A673 (cell line): Measurements from ENCODE around the gene NDST1. TPM values are rescaled to one million over a fixed set of nuclear protein-coding genes. Genes with fewer than 3 reads are reported as not detected.

Source experiments
- BruUV-seq: library from RNA; stranded (reverse); fragments of 400-500 nt; replicated peaks from 2 replicates; lab custom pipeline; 2021; lab: Mats Ljungman, UMichigan
- CTCF ChIA-PET: fragments of 300-600 bp; sonication (Branson Sonifier 250); formaldehyde crosslinking; loops from one replicate; lab custom pipeline; 2022; ENCODE audit warnings: antibody characterized with exemption; lab: Charles Lee
- POLR2A ChIA-PET: fragments of 300-600 bp; sonication (Branson Sonifier 250); formaldehyde crosslinking; loops from one replicate; lab custom pipeline; 2022; ENCODE audit warnings: antibody characterized with exemption; ENCODE audit not compliant: low non-redundant PET; lab: Charles Lee
- DNase-seq: peaks from one replicate; pipeline ENCODE4 v3.0.0-alpha.2; 2015; ENCODE audit warnings: low spot score
- H3K27ac ChIP-seq: fragments of 200-600 bp; sonication (generic); 2 replicates; pipeline ENCODE4 v1.5.1; 2016; ENCODE audit warnings: mixed run types, low read depth, mild to moderate bottlenecking, mixed read lengths, antibody characterized with exemption, low read length; ENCODE audit not compliant: poor library complexity, severe bottlenecking
- H3K27me3 ChIP-seq: fragments of 200-600 bp; sonication (generic); replicated peaks from 2 replicates; pipeline ENCODE4 v1.6.1; 2017; ENCODE audit warnings: mixed run types, low read depth, mild to moderate bottlenecking, mixed read lengths, antibody characterized with exemption, low read length; ENCODE audit not compliant: insufficient read depth, poor library complexity
- H3K36me3 ChIP-seq: fragments of 200-600 bp; sonication (generic); 2 replicates; pipeline ENCODE4 v1.6.1; 2016; ENCODE audit warnings: mixed run types, mild to moderate bottlenecking, mixed read lengths, antibody characterized with exemption, low read length; ENCODE audit not compliant: insufficient read depth, poor library complexity, severe bottlenecking
- H3K4me1 ChIP-seq: fragments of 200-600 bp; sonication (generic); 2 replicates; pipeline ENCODE4 v1.6.1; 2017; ENCODE audit warnings: mixed run types, mild to moderate bottlenecking, mixed read lengths, antibody characterized with exemption, low read length; ENCODE audit not compliant: insufficient read depth, poor library complexity, severe bottlenecking
- H3K4me3 ChIP-seq: fragments of 200-600 bp; sonication (generic); 2 replicates; pipeline ENCODE4 v1.5.1; 2016; ENCODE audit warnings: low read depth, mixed run types, mild to moderate bottlenecking, mixed read lengths, low read length; ENCODE audit not compliant: poor library complexity, severe bottlenecking
- H3K9me3 ChIP-seq: fragments of 200-600 bp; sonication (generic); 2 replicates; pipeline ENCODE4 v1.6.1; 2016; ENCODE audit warnings: mixed run types, low read depth, mild to moderate bottlenecking, mixed read lengths, antibody characterized with exemption, low read length; ENCODE audit not compliant: poor library complexity, severe bottlenecking
- EZH2 ChIP-seq: fragments of 200-600 bp; sonication (generic); IDR thresholded peaks from 2 replicates; pipeline ENCODE4 v1.6.1; 2017; ENCODE audit warnings: borderline replicate concordance, low read depth, mild to moderate bottlenecking, mixed read lengths, antibody characterized with exemption, low read length; ENCODE audit not compliant: poor library complexity, severe bottlenecking
- intact Hi-C: fragments of 100-400 bp; cut with micrococcal nuclease; formaldehyde crosslinking; loops from one replicate; pipeline ENCODE4 v1.10.0; 2022; ENCODE audit not compliant: unreplicated experiment
- total RNA-seq: library from RNA; stranded (reverse); gene quantifications from 2 replicates; pipeline ENCODE4 v1.2.3, GENCODE V29; 2021
- TF ChIP-seq, protein P1 (sequence below): fragments of 300-800, 200-600 bp; sonication (generic); conservative IDR thresholded peaks from 2 replicates; pipeline ENCODE4 v1.5.1; 2017; ENCODE audit warnings: low read depth, mild to moderate bottlenecking, antibody characterized with exemption, low read length, moderate library complexity, mixed read lengths

The NDST1 gene
- total RNA-seq, 1 experiment from 2014 or later, result 44.0 TPM

DNA sequence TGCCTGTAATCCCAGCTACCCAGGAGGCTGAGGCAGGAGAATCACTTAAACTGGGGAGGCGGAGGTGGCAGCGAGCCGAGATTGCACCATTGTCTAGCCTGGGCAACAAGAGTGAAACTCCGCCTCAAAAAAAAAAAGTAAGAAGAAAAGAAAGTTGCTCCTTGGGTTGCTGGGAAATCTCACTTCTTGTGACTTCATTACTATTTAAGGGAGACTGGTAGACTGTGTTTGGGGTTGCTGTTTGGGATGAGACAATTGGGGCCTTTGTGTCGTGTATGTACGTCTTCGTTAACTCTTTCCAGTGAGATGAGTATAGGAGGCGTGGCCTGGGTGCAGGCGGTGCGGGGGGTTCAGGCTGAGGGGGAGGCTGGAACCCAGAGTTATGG, 11.6 kb downstream of the NDST1 start:
- DNase-seq, result no peak
- ChIA-PET POLR2A (no interaction called here), CTCF (no interaction called here)
- H3K27ac ChIP-seq, result no peak overlapping the region
- intact Hi-C loops, result no loop called here
- H3K36me3 ChIP-seq, result no peaks in the 10 kb centered on the region
- no TSS peak for BruUV-seq
- H3K27me3 ChIP-seq, result no peaks in the 10 kb centered on the region
- no peak for TF ChIP-seq EZH2
- TF ChIP-seq, protein P1, sequence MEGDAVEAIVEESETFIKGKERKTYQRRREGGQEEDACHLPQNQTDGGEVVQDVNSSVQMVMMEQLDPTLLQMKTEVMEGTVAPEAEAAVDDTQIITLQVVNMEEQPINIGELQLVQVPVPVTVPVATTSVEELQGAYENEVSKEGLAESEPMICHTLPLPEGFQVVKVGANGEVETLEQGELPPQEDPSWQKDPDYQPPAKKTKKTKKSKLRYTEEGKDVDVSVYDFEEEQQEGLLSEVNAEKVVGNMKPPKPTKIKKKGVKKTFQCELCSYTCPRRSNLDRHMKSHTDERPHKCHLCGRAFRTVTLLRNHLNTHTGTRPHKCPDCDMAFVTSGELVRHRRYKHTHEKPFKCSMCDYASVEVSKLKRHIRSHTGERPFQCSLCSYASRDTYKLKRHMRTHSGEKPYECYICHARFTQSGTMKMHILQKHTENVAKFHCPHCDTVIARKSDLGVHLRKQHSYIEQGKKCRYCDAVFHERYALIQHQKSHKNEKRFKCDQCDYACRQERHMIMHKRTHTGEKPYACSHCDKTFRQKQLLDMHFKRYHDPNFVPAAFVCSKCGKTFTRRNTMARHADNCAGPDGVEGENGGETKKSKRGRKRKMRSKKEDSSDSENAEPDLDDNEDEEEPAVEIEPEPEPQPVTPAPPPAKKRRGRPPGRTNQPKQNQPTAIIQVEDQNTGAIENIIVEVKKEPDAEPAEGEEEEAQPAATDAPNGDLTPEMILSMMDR, result no peak
- H3K4me3 ChIP-seq, result no peak overlapping the region
- H3K9me3 ChIP-seq, result no peaks in the 10 kb centered on the region
- H3K4me1 ChIP-seq, result peaks cover 10% of the 10 kb centered on the region

DNA sequence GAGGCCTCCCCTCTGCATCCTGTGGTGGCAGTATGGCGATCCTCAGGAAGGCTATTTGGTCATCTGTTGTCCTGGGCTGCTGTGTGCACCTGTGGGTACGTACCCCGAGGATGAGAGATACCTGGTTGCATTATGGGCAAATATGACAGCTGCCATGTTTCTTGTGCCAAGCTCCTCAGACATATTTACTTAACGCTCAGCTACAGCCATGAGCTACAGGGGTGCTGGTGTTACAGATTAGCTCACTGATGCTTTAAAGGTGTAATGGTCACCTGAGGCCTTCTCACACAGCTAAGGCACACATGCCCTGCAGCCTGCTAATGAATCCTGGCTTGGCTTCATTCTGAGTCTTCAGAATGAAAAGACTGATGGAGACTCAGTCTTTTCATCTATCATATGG, 12.0 kb downstream of the NDST1 start:
- no peak overlapping the region for H3K4me3 ChIP-seq
- no peaks in the 10 kb centered on the region for H3K36me3 ChIP-seq
- ChIA-PET POLR2A (no interaction called here), CTCF (no interaction called here)
- no peak overlapping the region for H3K27ac ChIP-seq
- H3K27me3 ChIP-seq, result no peaks in the 10 kb centered on the region
- BruUV-seq, result no TSS peak
- H3K4me1 ChIP-seq, result peaks cover 10% of the 10 kb centered on the region
- no peak for DNase-seq
- no peaks in the 10 kb centered on the region for H3K9me3 ChIP-seq
- intact Hi-C loops, result loop anchor here (5.0 kb wide), 1 partner anchor 33 kb away; no protein-coding TSS in a partner anchor
- TF ChIP-seq, protein P1, result no peak
- no peak for TF ChIP-seq EZH2

DNA sequence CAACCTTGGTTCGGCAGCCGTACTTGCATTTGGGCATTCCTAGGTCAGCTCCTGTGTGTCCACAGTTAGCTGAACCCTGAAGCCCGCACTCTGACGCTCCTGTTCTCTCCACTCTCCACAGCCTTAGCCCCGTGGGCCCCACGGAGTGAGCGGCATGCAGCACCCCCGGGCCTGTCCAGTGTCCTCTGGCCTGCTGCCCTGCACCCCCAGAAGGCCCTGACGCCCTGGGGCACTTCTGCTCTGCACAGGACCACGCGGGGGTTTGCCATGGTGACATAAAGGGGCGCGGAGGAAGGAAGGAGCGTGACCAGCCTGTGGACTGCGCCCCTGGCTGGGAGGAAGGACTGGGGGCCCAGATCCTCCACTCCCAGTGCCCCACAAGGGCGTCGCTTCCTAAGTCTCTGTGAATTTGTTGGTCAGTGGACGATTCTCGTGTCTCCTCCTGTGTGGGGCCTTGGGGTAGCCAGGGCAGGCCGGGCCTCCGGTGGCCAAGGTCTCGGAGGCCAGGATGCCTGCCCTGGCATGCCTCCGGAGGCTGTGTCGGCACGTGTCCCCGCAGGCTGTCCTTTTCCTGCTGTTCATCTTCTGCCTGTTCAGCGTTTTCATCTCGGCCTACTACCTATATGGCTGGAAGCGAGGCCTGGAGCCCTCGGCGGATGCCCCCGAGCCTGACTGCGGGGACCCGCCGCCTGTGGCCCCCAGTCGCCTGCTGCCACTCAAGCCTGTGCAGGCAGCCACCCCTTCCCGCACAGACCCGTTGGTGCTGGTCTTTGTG, 13.0 kb downstream of the NDST1 start:
- H3K27me3 ChIP-seq, result no peaks in the 10 kb centered on the region
- no peaks in the 10 kb centered on the region for H3K9me3 ChIP-seq
- ChIA-PET POLR2A (no interaction called here), CTCF (no interaction called here)
- no TSS peak for BruUV-seq
- intact Hi-C loops, result loop anchor here (5.0 kb wide), 1 partner anchor 34 kb away; no protein-coding TSS in a partner anchor
- H3K4me3 ChIP-seq, result no peak overlapping the region
- H3K27ac ChIP-seq, result no peak overlapping the region
- TF ChIP-seq, protein P1, result no peak
- TF ChIP-seq EZH2, result no peak
- peaks cover 10% of the 10 kb centered on the region for H3K4me1 ChIP-seq
- H3K36me3 ChIP-seq, result no peaks in the 10 kb centered on the region
- no peak for DNase-seq
